ENCODE data around the gene SLC6A2.

- TF ChIP-seq ZNF565 (CRISPR knock-in tag; conservative IDR thresholded peaks at IDR 0.05; ENCODE audit: low read depth) (no peak), BACH2 (CRISPR knock-in tag; IDR thresholded peaks at IDR 0.05; ENCODE audit: borderline replicate concordance) (no peak), CREB5 (CRISPR knock-in tag; IDR thresholded peaks at IDR 0.05; ENCODE audit: low read depth) (no peak), GLIS3 (CRISPR knock-in tag; IDR thresholded peaks at IDR 0.05) (no peak)
Observed at GRCh38 chr16:55656691-55657092, 904 bp downstream of the SLC6A2 start.

Measured in SK-N-SH treated with all-trans-retinoic acid at 6 μM for 48 hours (cell line).